SK-N-SH (cell line): ENCODE measurements around the gene BIRC7.

Source experiments
- CTCF ChIP-seq: fragments of 200-600 bp; sonication (generic); IDR thresholded peaks from 2 replicates; pipeline ENCODE4 v1.6.1; 2017; ENCODE audit warnings: antibody characterized with exemption, mild to moderate bottlenecking, moderate library complexity
- EP300 ChIP-seq, 2 experiments: IDR thresholded peaks; 2 replicates each; pipeline versions ENCODE4 v1.4.0 to v1.6.1; 2012; ENCODE audit warnings: borderline replicate concordance in 1 of 2, low read depth in 1 of 2, low read length in 1 of 2
- RAD21 ChIP-seq: IDR thresholded peaks from 2 replicates; pipeline ENCODE4 v1.6.1; 2012; ENCODE audit warnings: mild to moderate bottlenecking, low read length
- REST ChIP-seq: IDR thresholded peaks from 2 replicates; pipeline ENCODE4 v1.6.1; 2012; ENCODE audit warnings: mild to moderate bottlenecking, low read depth, low read length, moderate library complexity
- USF1 ChIP-seq: IDR thresholded peaks from 2 replicates; pipeline ENCODE4 v1.4.0; 2012; ENCODE audit warnings: low read depth, borderline replicate concordance
- USF2 ChIP-seq: fragments of 150-350 bp; IDR thresholded peaks from 2 replicates; pipeline ENCODE4 v1.6.1; 2017; ENCODE audit warnings: antibody characterized with exemption, low read length, low read depth, borderline replicate concordance

- TF ChIP-seq EP300 (IDR thresholded peaks at IDR 0.05; ENCODE audit: borderline replicate concordance in 1 of 2, low read depth in 1 of 2, low read length in 1 of 2) (no peak), CTCF (no peak), USF2 (no peak), REST (no peak), USF1 (no peak), RAD21 (no peak)
Measured at GRCh38 chr20:63272105-63273058, 36.7 kb downstream of the BIRC7 start, which contains the start of gene ARFGAP1.
